ENCODE data around the gene COL6A2. TPM values are rescaled to one million over a fixed set of nuclear protein-coding genes. Genes with fewer than 3 reads are reported as not detected.

Gene COL6A2
- total and polyA plus RNA-seq, 10 of the 15 experiments (the other 5 are each of a cell fraction or from before 2014, with no cell fraction given) = 0.16 to 1.3 (median 0.34) TPM; not detected in 7

DNA sequence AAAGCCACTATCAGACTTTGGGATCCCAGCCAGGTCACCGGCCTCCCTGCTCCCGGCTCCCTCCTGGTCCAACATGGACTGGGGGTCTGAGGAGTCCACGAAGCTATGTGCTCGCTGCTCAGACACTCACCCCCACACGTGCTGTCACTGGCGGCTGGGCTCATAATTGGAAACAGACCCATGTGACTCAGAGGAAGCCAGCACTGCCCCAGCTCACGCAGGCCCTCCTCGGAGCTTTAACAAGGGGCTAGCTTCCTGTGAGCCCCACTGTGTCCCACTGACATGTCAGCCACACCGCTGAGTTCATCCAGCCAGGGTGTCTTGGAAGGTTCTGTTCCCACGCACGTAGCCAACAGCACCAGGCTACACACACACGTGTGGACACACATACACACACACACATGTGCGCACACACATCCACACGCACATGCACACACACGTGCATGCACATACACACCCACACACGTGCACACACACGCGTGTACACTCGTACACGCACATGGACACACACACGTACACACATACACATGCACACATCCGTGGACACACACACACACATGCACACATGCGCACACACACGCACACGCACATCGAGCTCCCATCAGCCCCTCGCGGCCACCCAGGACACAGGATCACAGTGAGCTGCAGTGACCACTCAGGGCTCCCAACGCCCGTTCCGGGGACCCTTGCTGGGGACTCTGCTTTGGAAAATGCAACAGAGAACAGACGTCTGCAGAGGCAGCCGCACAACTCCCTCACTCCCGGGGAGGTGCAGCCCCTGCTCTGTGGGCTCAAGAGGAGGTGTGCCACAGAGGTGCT, 18.4 kb upstream of the COL6A2 start (continued):
- TF ChIP-seq, protein P1, sequence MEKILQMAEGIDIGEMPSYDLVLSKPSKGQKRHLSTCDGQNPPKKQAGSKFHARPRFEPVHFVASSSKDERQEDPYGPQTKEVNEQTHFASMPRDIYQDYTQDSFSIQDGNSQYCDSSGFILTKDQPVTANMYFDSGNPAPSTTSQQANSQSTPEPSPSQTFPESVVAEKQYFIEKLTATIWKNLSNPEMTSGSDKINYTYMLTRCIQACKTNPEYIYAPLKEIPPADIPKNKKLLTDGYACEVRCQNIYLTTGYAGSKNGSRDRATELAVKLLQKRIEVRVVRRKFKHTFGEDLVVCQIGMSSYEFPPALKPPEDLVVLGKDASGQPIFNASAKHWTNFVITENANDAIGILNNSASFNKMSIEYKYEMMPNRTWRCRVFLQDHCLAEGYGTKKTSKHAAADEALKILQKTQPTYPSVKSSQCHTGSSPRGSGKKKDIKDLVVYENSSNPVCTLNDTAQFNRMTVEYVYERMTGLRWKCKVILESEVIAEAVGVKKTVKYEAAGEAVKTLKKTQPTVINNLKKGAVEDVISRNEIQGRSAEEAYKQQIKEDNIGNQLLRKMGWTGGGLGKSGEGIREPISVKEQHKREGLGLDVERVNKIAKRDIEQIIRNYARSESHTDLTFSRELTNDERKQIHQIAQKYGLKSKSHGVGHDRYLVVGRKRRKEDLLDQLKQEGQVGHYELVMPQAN (conservative IDR thresholded peaks at IDR 0.05) = no peak
- no peak for TF ChIP-seq EP300 (IDR thresholded peaks at IDR 0.05; ENCODE audit: borderline replicate concordance in 1 of 2, control insufficient read depth in 1 of 2, low read depth in 2 of 2, low read length in 2 of 2)
- 0 out of 2 replicates have a peak, but pooled peaks have one; percentile 18 for TF ChIP-seq TCF3 (IDR thresholded peaks at IDR 0.05; ENCODE audit: borderline replicate concordance, insufficient read depth, low read depth, low read length)
- TF ChIP-seq RB1 (IDR thresholded peaks at IDR 0.05; ENCODE audit: borderline replicate concordance) = no peak
- TF ChIP-seq NFIC (IDR thresholded peaks at IDR 0.05; ENCODE audit: low read depth, low read length) = no peak
- TF ChIP-seq, protein P2, sequence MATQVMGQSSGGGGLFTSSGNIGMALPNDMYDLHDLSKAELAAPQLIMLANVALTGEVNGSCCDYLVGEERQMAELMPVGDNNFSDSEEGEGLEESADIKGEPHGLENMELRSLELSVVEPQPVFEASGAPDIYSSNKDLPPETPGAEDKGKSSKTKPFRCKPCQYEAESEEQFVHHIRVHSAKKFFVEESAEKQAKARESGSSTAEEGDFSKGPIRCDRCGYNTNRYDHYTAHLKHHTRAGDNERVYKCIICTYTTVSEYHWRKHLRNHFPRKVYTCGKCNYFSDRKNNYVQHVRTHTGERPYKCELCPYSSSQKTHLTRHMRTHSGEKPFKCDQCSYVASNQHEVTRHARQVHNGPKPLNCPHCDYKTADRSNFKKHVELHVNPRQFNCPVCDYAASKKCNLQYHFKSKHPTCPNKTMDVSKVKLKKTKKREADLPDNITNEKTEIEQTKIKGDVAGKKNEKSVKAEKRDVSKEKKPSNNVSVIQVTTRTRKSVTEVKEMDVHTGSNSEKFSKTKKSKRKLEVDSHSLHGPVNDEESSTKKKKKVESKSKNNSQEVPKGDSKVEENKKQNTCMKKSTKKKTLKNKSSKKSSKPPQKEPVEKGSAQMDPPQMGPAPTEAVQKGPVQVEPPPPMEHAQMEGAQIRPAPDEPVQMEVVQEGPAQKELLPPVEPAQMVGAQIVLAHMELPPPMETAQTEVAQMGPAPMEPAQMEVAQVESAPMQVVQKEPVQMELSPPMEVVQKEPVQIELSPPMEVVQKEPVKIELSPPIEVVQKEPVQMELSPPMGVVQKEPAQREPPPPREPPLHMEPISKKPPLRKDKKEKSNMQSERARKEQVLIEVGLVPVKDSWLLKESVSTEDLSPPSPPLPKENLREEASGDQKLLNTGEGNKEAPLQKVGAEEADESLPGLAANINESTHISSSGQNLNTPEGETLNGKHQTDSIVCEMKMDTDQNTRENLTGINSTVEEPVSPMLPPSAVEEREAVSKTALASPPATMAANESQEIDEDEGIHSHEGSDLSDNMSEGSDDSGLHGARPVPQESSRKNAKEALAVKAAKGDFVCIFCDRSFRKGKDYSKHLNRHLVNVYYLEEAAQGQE (IDR thresholded peaks at IDR 0.05; ENCODE audit: low read depth, low read length) = no peak
- no peak for TF ChIP-seq RCOR1 (conservative IDR thresholded peaks at IDR 0.05; ENCODE audit: low read depth, low read length)
- TF ChIP-seq KDM1A (IDR thresholded peaks at IDR 0.05; ENCODE audit: borderline replicate concordance) = no peak
- no peak for TF ChIP-seq RAD51 (IDR thresholded peaks at IDR 0.05)
- TF ChIP-seq ETV6 (conservative IDR thresholded peaks at IDR 0.05 in 1 of 2, IDR thresholded peaks at IDR 0.05 in 1 of 2; ENCODE audit: borderline replicate concordance in 1 of 2, low read depth in 1 of 2) = no peak
- no peak for TF ChIP-seq PAX8 (IDR thresholded peaks at IDR 0.05)
- TF ChIP-seq POLR2AphosphoS5 (IDR thresholded peaks at IDR 0.05; ENCODE audit: low read length) = no peak
- TF ChIP-seq KAT2A (conservative IDR thresholded peaks at IDR 0.05; ENCODE audit: control insufficient read depth, low read depth, low read length) = no peak
